H9 (cell line): ENCODE data around the gene KRT86. TPM values are rescaled to one million over a fixed set of nuclear protein-coding genes. Genes with fewer than 3 reads are reported as not detected.

Source experiments
- DNase-seq: peaks from one replicate; pipeline ENCODE4 v3.0.0-alpha.2; 2017
- H2AFZ ChIP-seq: one replicate; pipeline ENCODE4 v1.6.1; 2013; ENCODE audit warnings: mild to moderate bottlenecking, low read length, control low read depth, moderate library complexity
- H2AK5ac ChIP-seq: 2 replicates; pipeline ENCODE4 v1.6.1; 2013; ENCODE audit warnings: low read length, control low read depth, mixed read lengths; ENCODE audit not compliant: insufficient read length
- H2BK120ac ChIP-seq: one replicate; pipeline ENCODE4 v1.6.1; 2013; ENCODE audit warnings: low read depth, mild to moderate bottlenecking, low read length, control low read depth, inconsistent platforms; ENCODE audit not compliant: poor library complexity, severe bottlenecking
- H2BK12ac ChIP-seq: 2 replicates; pipeline ENCODE4 v1.6.1; 2013; ENCODE audit warnings: low read length, control low read depth, mixed read lengths, low read depth; ENCODE audit not compliant: insufficient read length
- H2BK15ac ChIP-seq: 2 replicates; pipeline ENCODE4 v1.6.1; 2013; ENCODE audit warnings: low read depth, low read length, control low read depth
- H2BK20ac ChIP-seq: one replicate; pipeline ENCODE4 v1.6.1; 2013; ENCODE audit warnings: low read depth, mild to moderate bottlenecking, low read length, control low read depth, inconsistent platforms; ENCODE audit not compliant: poor library complexity, severe bottlenecking
- H2BK5ac ChIP-seq: 2 replicates; pipeline ENCODE4 v1.6.1; 2013; ENCODE audit warnings: low read length, control low read depth, mixed read lengths; ENCODE audit not compliant: insufficient read length
- H3K14ac ChIP-seq: 2 replicates; pipeline ENCODE4 v1.6.1; 2013; ENCODE audit warnings: low read length, control low read depth; ENCODE audit not compliant: insufficient read depth
- H3K18ac ChIP-seq: 2 replicates; pipeline ENCODE4 v1.6.1; 2013; ENCODE audit warnings: low read depth, mild to moderate bottlenecking, mixed read lengths, low read length, control low read depth; ENCODE audit not compliant: insufficient read length
- H3K23ac ChIP-seq: 2 replicates; pipeline ENCODE4 v1.6.1; 2013; ENCODE audit warnings: low read length, control low read depth, mixed read lengths, low read depth; ENCODE audit not compliant: insufficient read length
- H3K23me2 ChIP-seq: 2 replicates; pipeline ENCODE4 v1.6.1; 2013; ENCODE audit warnings: low read depth, mild to moderate bottlenecking, mixed read lengths, low read length, control low read depth; ENCODE audit not compliant: insufficient read length, poor library complexity, severe bottlenecking
- H3K27ac ChIP-seq: 2 replicates; pipeline ENCODE4 v1.5.1; 2013; ENCODE audit warnings: low read length, control low read depth, mixed read lengths, low read depth; ENCODE audit not compliant: insufficient read length
- H3K27me3 ChIP-seq: 2 replicates; pipeline ENCODE4 v1.6.1; 2013; ENCODE audit warnings: low read length, control low read depth, inconsistent platforms; ENCODE audit not compliant: insufficient read depth
- H3K4ac ChIP-seq: 2 replicates; pipeline ENCODE4 v1.6.1; 2013; ENCODE audit warnings: low read depth, mild to moderate bottlenecking, control low read depth, inconsistent platforms, low read length, moderate library complexity
- H3K4me1 ChIP-seq: 2 replicates; pipeline ENCODE4 v1.6.1; 2013; ENCODE audit warnings: low read length, control low read depth, inconsistent platforms; ENCODE audit not compliant: insufficient read depth
- H3K4me2 ChIP-seq: 2 replicates; pipeline ENCODE4 v1.6.1; 2013; ENCODE audit warnings: low read length, control low read depth, mixed read lengths; ENCODE audit not compliant: insufficient read length, insufficient read depth
- H3K56ac ChIP-seq: 2 replicates; pipeline ENCODE4 v1.6.1; 2013; ENCODE audit warnings: low read depth, mild to moderate bottlenecking, mixed read lengths, low read length, control low read depth; ENCODE audit not compliant: insufficient read length
- H3K79me1 ChIP-seq: 2 replicates; pipeline ENCODE4 v1.6.1; 2013; ENCODE audit warnings: low read depth, mild to moderate bottlenecking, moderate library complexity, low read length, control low read depth, inconsistent platforms; ENCODE audit not compliant: insufficient read depth, poor library complexity, severe bottlenecking
- H3K79me2 ChIP-seq: 2 replicates; pipeline ENCODE4 v1.6.1; 2013; ENCODE audit warnings: low read length, control low read depth, inconsistent platforms; ENCODE audit not compliant: insufficient read depth
- H3K9ac ChIP-seq: 2 replicates; pipeline ENCODE4 v1.6.1; 2013; ENCODE audit warnings: low read length, control low read depth, mixed read lengths; ENCODE audit not compliant: insufficient read length; ENCODE audit errors: extremely low read depth
- H3K9me3 ChIP-seq: one replicate; pipeline ENCODE4 v1.6.1; 2013; ENCODE audit warnings: low read depth, low read length, inconsistent platforms; ENCODE audit not compliant: control insufficient read depth
- H3T11ph ChIP-seq: one replicate; pipeline ENCODE4 v1.6.1; 2013; ENCODE audit warnings: mild to moderate bottlenecking, low read length, control low read depth, inconsistent platforms
- H4K20me1 ChIP-seq: one replicate; pipeline ENCODE4 v1.6.1; 2013; ENCODE audit not compliant: control insufficient read depth, insufficient read length, insufficient read depth
- H4K5ac ChIP-seq: 2 replicates; pipeline ENCODE4 v1.6.1; 2013; ENCODE audit warnings: low read depth, mild to moderate bottlenecking, mixed read lengths, low read length, control low read depth; ENCODE audit not compliant: insufficient read length
- H4K8ac ChIP-seq: replicated peaks from 2 replicates; pipeline ENCODE4 v1.6.1; 2013; ENCODE audit warnings: low read length, control low read depth, mixed read lengths, low read depth; ENCODE audit not compliant: insufficient read length
- H4K91ac ChIP-seq: 2 replicates; pipeline ENCODE4 v1.6.1; 2013; ENCODE audit warnings: low read depth, mild to moderate bottlenecking, moderate library complexity, mixed read lengths, low read length, control low read depth; ENCODE audit not compliant: insufficient read length
- H3K27ac Mint-ChIP-seq, 3 experiments: 2 replicates in 2 of 3; 3 replicates in 1 of 3; pipeline ENCODE4 v1.8.0; 2020 to 2021; ENCODE audit warnings: mixed read lengths in 3 of 3, mild to moderate bottlenecking in 1 of 3, moderate library complexity in 1 of 3
- H3K27me3 Mint-ChIP-seq: 2 replicates; pipeline ENCODE4 v1.8.0; 2021; ENCODE audit warnings: low read depth, mild to moderate bottlenecking, moderate library complexity, mixed read lengths
- H3K36me3 Mint-ChIP-seq, 3 experiments: 2 replicates in 2 of 3; 3 replicates in 1 of 3; pipeline ENCODE4 v1.8.0; 2020 to 2021; ENCODE audit warnings: low read depth in 3 of 3, mixed read lengths in 3 of 3; ENCODE audit not compliant: insufficient read depth in 1 of 3
- H3K4me1 Mint-ChIP-seq, 2 experiments: 2 replicates each; pipeline ENCODE4 v1.8.0; 2020; ENCODE audit warnings: mixed read lengths in 2 of 2
- H3K4me3 Mint-ChIP-seq, 2 experiments: 2 replicates in 1 of 2; 3 replicates in 1 of 2; pipeline ENCODE4 v1.8.0; 2020 to 2021; ENCODE audit warnings: mild to moderate bottlenecking in 2 of 2, mixed read lengths in 2 of 2, moderate library complexity in 1 of 2
- H3K9me3 Mint-ChIP-seq, 2 experiments: 2 replicates in 1 of 2; 3 replicates in 1 of 2; pipeline ENCODE4 v1.8.0; 2020; ENCODE audit warnings: mild to moderate bottlenecking in 2 of 2, mixed read lengths in 2 of 2, moderate library complexity in 1 of 2
- CTCF ChIP-seq: fragments of 200-600 bp; sonication (generic); conservative IDR thresholded peaks from 3 replicates; pipeline ENCODE4 v1.8.0; 2021; ENCODE audit warnings: antibody characterized with exemption, mild to moderate bottlenecking
- WGBS: extraction: QIAGEN DNeasy Blood & Tissue Kit; methylation state at CpG from one replicate; pipeline ENCODE4 v1.1.7; 2013; ENCODE audit warnings: missing lambda C conversion rate, low lambda C conversion rate, mixed read lengths; ENCODE audit not compliant: insufficient read length; ENCODE audit errors: extremely low coverage; 5-methylcytosine and 5-hydroxymethylcytosine counted together
- total RNA-seq: library from RNA; stranded (reverse); gene quantifications from 2 replicates; pipeline ENCODE4 v1.2.1, GENCODE V29; 2021

The KRT86 gene
- total RNA-seq, 1 experiment from 2014 or later = not detected

- H3T11ph ChIP-seq = no peak overlapping the region
- no peak overlapping the region for H2AK5ac ChIP-seq
- H4K20me1 ChIP-seq = no peaks in the 10 kb centered on the region
- H4K8ac ChIP-seq = no peak overlapping the region
- H3K27me3 ChIP-seq = no peaks in the 10 kb centered on the region; the same call in 1 of the 2 replicates
- no peak overlapping the region for H3K18ac ChIP-seq
- peaks cover 17 to 24% of the 10 kb centered on the region in 2 experiments for H3K4me1 Mint-ChIP-seq
- H3K4me3 Mint-ChIP-seq = no peak overlapping the region
- no peak overlapping the region for H2BK120ac ChIP-seq
- no peak overlapping the region for H2AFZ ChIP-seq
- no peak overlapping the region for H3K56ac ChIP-seq
- no peak overlapping the region for H3K4me2 ChIP-seq
- H3K36me3 Mint-ChIP-seq = peaks cover 0 to 4% (median 0%) of the 10 kb centered on the region in 3 experiments; a peak in 2 of 7 replicates
- no peak for TF ChIP-seq CTCF
- DNase-seq = no peak
- no peaks in the 10 kb centered on the region for H3K79me1 ChIP-seq
- peaks cover 89% of the 10 kb centered on the region for H3K27me3 Mint-ChIP-seq
- H3K9me3 ChIP-seq = no peaks in the 10 kb centered on the region
- no peak overlapping the region for H3K27ac ChIP-seq
- H3K14ac ChIP-seq = no peak overlapping the region
- no peak overlapping the region; a peak in 1 of 7 replicates for H3K27ac Mint-ChIP-seq
- no peak overlapping the region for H4K91ac ChIP-seq
- H3K9ac ChIP-seq = no peak overlapping the region
- H3K23me2 ChIP-seq = no peaks in the 10 kb centered on the region
- no peak overlapping the region for H2BK5ac ChIP-seq
- no peak overlapping the region for H3K23ac ChIP-seq
- H3K4me1 ChIP-seq = no peaks in the 10 kb centered on the region
- H2BK20ac ChIP-seq = no peak overlapping the region
- H3K9me3 Mint-ChIP-seq = peaks cover 3 to 4% of the 10 kb centered on the region in 2 experiments; a peak in 3 of 5 replicates
- no CpG with 5 or more reads among the region's 10 CpGs for WGBS
- H3K4ac ChIP-seq = no peak overlapping the region
- H2BK15ac ChIP-seq = no peak overlapping the region
- no peaks in the 10 kb centered on the region for H3K79me2 ChIP-seq
- H4K5ac ChIP-seq = no peak overlapping the region
- no peak overlapping the region for H2BK12ac ChIP-seq
Observed at GRCh38 chr12:52254180-52254964, 20.1 kb upstream of the KRT86 start.
